GM23248 (cell line): ENCODE results near the gene TRIM42. TPM values are rescaled to one million over a fixed set of nuclear protein-coding genes. Genes with fewer than 3 reads are reported as not detected.
A peak's percentile ranks its signal among the peaks of the same experiment; 100 is the strongest.

Experiments used
- DNase-seq: peaks from one replicate; pipeline ENCODE4 v3.0.0-alpha.2; 2015
- H2AFZ ChIP-seq: fragments of 200-600 bp; sonication (generic); 2 replicates; pipeline ENCODE4 v1.6.1; 2016; ENCODE audit warnings: antibody characterized with exemption
- H3F3A ChIP-seq: fragments of 200-600 bp; sonication (generic); 2 replicates; pipeline ENCODE4 v1.6.1; 2016; ENCODE audit warnings: mild to moderate bottlenecking, antibody characterized with exemption, mixed run types; ENCODE audit not compliant: insufficient read depth
- H3K27ac ChIP-seq: fragments of 200-600 bp; sonication (generic); 2 replicates; pipeline ENCODE4 v1.5.1; 2016; ENCODE audit warnings: mild to moderate bottlenecking
- H3K27me3 ChIP-seq: fragments of 200-600 bp; sonication (generic); replicated peaks from 2 replicates; pipeline ENCODE4 v1.6.1; 2016; ENCODE audit warnings: mild to moderate bottlenecking; ENCODE audit not compliant: insufficient read depth
- H3K36me3 ChIP-seq: fragments of 200-600 bp; sonication (generic); 2 replicates; pipeline ENCODE4 v1.6.1; 2016; ENCODE audit warnings: low read depth, mild to moderate bottlenecking
- H3K4me1 ChIP-seq: fragments of 200-600 bp; sonication (generic); 2 replicates; pipeline ENCODE4 v1.6.1; 2016; ENCODE audit warnings: mild to moderate bottlenecking; ENCODE audit not compliant: insufficient read depth
- H3K4me2 ChIP-seq: fragments of 200-600 bp; sonication (generic); one replicate; pipeline ENCODE4 v1.6.1; 2016; ENCODE audit warnings: mild to moderate bottlenecking; ENCODE audit not compliant: unreplicated experiment
- H3K4me3 ChIP-seq: fragments of 200-600 bp; sonication (generic); 2 replicates; pipeline ENCODE4 v1.5.1; 2016; ENCODE audit warnings: mild to moderate bottlenecking
- H3K79me2 ChIP-seq: fragments of 200-600 bp; sonication (generic); 2 replicates; pipeline ENCODE4 v1.6.1; 2016; ENCODE audit warnings: mild to moderate bottlenecking; ENCODE audit not compliant: insufficient read depth
- H3K9ac ChIP-seq: fragments of 200-600 bp; sonication (generic); 2 replicates; pipeline ENCODE4 v1.6.1; 2016; ENCODE audit warnings: mild to moderate bottlenecking
- H3K9me2 ChIP-seq: fragments of 200-600 bp; sonication (generic); 2 replicates; pipeline ENCODE4 v1.6.1; 2016; ENCODE audit warnings: mixed run types, mild to moderate bottlenecking, moderate library complexity; ENCODE audit not compliant: insufficient read depth
- H3K9me3 ChIP-seq: fragments of 200-600 bp; sonication (generic); one replicate; pipeline ENCODE4 v1.6.1; 2017; ENCODE audit warnings: low read depth
- H4K20me1 ChIP-seq: fragments of 200-600 bp; sonication (generic); 2 replicates; pipeline ENCODE4 v1.6.0; 2016; ENCODE audit not compliant: insufficient read depth
- EZH2 ChIP-seq: fragments of 200-600 bp; sonication (generic); IDR thresholded peaks from 2 replicates; pipeline ENCODE4 v1.6.1; 2018; ENCODE audit warnings: antibody characterized with exemption, mild to moderate bottlenecking; ENCODE audit not compliant: insufficient read depth, poor library complexity, severe bottlenecking
- EZH2phosphoT487 ChIP-seq: fragments of 200-600 bp; sonication (generic); IDR thresholded peaks from 2 replicates; pipeline ENCODE4 v1.6.1; 2018; ENCODE audit warnings: antibody characterized with exemption, moderate library complexity, mild to moderate bottlenecking, low read depth; ENCODE audit not compliant: insufficient read depth
- WGBS, 2 experiments: methylation state at CpG; one replicate each; pipeline ENCODE4 v1.1.6; 2015 to 2017; ENCODE audit warnings: low lambda C conversion rate in 2 of 2, low coverage in 1 of 2; ENCODE audit errors: missing lambda C conversion rate in 2 of 2; 5-methylcytosine and 5-hydroxymethylcytosine counted together
- in situ Hi-C: fragments of 300-500 bp; cut with MboI; formaldehyde crosslinking; loops from 2 replicates; pipeline ENCODE4 v1.15.0; 2020
- polyA plus RNA-seq: library from polyadenylated mRNA; unstranded; fragments of >200 nt; fragmentation: Nextera tagmentation; extraction: Ambion mirVana; gene quantifications from 2 replicates; pipeline ENCODE4 v1.2.1, GENCODE V29; 2016
- total RNA-seq: library from RNA; depleted of rRNA; stranded (reverse); fragments of >200 nt; shearing (Covaris generic); gene quantifications from 2 replicates; pipeline ENCODE4 v1.2.3, GENCODE V29; 2014; rRNA removed

The TRIM42 gene
- total RNA-seq (not detected in 2 replicates), polyA plus RNA-seq (not detected in 2 replicates)

- DNase-seq, result no peak
- H3K9me3 ChIP-seq, result no peaks in the 10 kb centered on the region
- no peaks in the 10 kb centered on the region; the same call in none of the 2 replicates for H3K27me3 ChIP-seq
- no peak within 1 kb of the TSS for H3K4me2 ChIP-seq
- no peaks in the 10 kb centered on the region for H3F3A ChIP-seq
- no peaks in the 10 kb centered on the region for H3K9me2 ChIP-seq
- H3K9ac ChIP-seq, result no peak within 1 kb of the TSS
- TF ChIP-seq EZH2phosphoT487 (no peak), EZH2 (no peak)
- no peaks in the 10 kb centered on the region for H3K4me1 ChIP-seq
- WGBS, 2 experiments, result 25 to 32% methylated on average over 2 of the region's 2 CpGs
- no peak within 1 kb of the TSS for H3K4me3 ChIP-seq
- no peak within 1 kb of the TSS for H2AFZ ChIP-seq
- no peaks in the 10 kb centered on the region for H3K36me3 ChIP-seq
- H3K27ac ChIP-seq, result no peak within 1 kb of the TSS
- H4K20me1 ChIP-seq, result no peaks in the 10 kb centered on the region
- in situ Hi-C loops, result no loop called here
- no peaks in the 10 kb centered on the region for H3K79me2 ChIP-seq
Observed at GRCh38 chr3:140677764-140678163, at the start of gene TRIM42. Gene TRIM42 (plus strand): TSS chr3:140678064. CDS start chr3:140678230, 166 bp downstream.

- H3K27me3 ChIP-seq, result no peaks in the 10 kb centered on the region
- 65 to 77% methylated on average over 4 of the region's 4 CpGs for WGBS, 2 experiments
- H3F3A ChIP-seq, result peaks cover 17% of the 10 kb centered on the region
- H3K9me3 ChIP-seq, result no peaks in the 10 kb centered on the region
- H3K27ac ChIP-seq, result no peak overlapping the region
- H3K9me2 ChIP-seq, result no peaks in the 10 kb centered on the region
- DNase-seq, result no peak
- H3K36me3 ChIP-seq, result no peaks in the 10 kb centered on the region
- no peak overlapping the region for H2AFZ ChIP-seq
- no peak overlapping the region for H3K9ac ChIP-seq
- H3K4me1 ChIP-seq, result peaks cover 25% of the 10 kb centered on the region
- TF ChIP-seq EZH2 (no peak), EZH2phosphoT487 (no peak)
- no peak overlapping the region for H3K4me3 ChIP-seq
- peak overlapping the region; percentile 47 for H3K4me2 ChIP-seq
- in situ Hi-C loops, result no loop called here
- H4K20me1 ChIP-seq, result no peaks in the 10 kb centered on the region
- H3K79me2 ChIP-seq, result no peaks in the 10 kb centered on the region
Observed at GRCh38 chr3:140628606-140629005, 49.3 kb upstream of the TRIM42 start.

- Histone ChIP-seq H2AFZ (no peak overlapping the region), H3K36me3 (no peaks in the 10 kb centered on the region), H3K4me2 (peak overlapping the region; percentile 47), H3K79me2 (no peaks in the 10 kb centered on the region), H3K9ac (no peak overlapping the region), H3K4me1 (peaks cover 25% of the 10 kb centered on the region), H3K9me3 (no peaks in the 10 kb centered on the region), H3K27me3 (no peaks in the 10 kb centered on the region), H3K27ac (peak overlapping the region; percentile 59), H3K4me3 (no peak overlapping the region; the same call in 1 of the 2 replicates), H3K9me2 (no peaks in the 10 kb centered on the region), H4K20me1 (no peaks in the 10 kb centered on the region), H3F3A (peaks cover 17% of the 10 kb centered on the region)
- WGBS, 2 experiments, result 2 to 4% methylated on average over 3 of the region's 3 CpGs
- TF ChIP-seq EZH2 (no peak), EZH2phosphoT487 (no peak; the same call in 1 of the 2 replicates)
- peak; percentile 83 for DNase-seq
- in situ Hi-C loops, result no loop called here
Observed at GRCh38 chr3:140629357-140630137, 48.3 kb upstream of the TRIM42 start.

- Histone ChIP-seq H3F3A (peaks cover 17% of the 10 kb centered on the region), H3K4me3 (no peak overlapping the region), H3K4me1 (peaks cover 25% of the 10 kb centered on the region), H3K36me3 (no peaks in the 10 kb centered on the region), H2AFZ (no peak overlapping the region), H3K9me3 (no peaks in the 10 kb centered on the region), H3K27me3 (no peaks in the 10 kb centered on the region), H3K9me2 (no peaks in the 10 kb centered on the region), H4K20me1 (no peaks in the 10 kb centered on the region), H3K4me2 (peak overlapping the region; percentile 47), H3K79me2 (no peaks in the 10 kb centered on the region), H3K27ac (no peak overlapping the region), H3K9ac (no peak overlapping the region)
- peak; percentile 10 for DNase-seq
- 74 to 78% methylated on average over 5 of the region's 5 CpGs for WGBS, 2 experiments
- in situ Hi-C loops, result no loop called here
- TF ChIP-seq EZH2phosphoT487 (no peak), EZH2 (no peak)
Observed at GRCh38 chr3:140630366-140630765, 47.5 kb upstream of the TRIM42 start.
